RWPE2 (cell line): ENCODE data around the gene MZT2B.
"Not testable (repeated sequence)": the region's sequence is repeated elsewhere in the genome, so short reads cannot be mapped to it uniquely, and the experiment has no call there.

Experiments used
- ATAC-seq: fragments of 200-7000 bp; cut with Tn5 transposase; 3 replicates; pipeline ENCODE4 v1.9.1; 2021; ENCODE audit warnings: low read depth
- DNase-seq: peaks from one replicate; pipeline ENCODE4 v3.0.0-alpha.2; 2020; ENCODE audit warnings: low spot score
- H3K27ac ChIP-seq: fragments of 450-650 bp; 2 replicates; pipeline ENCODE4 v1.5.1; 2017; ENCODE audit warnings: mild to moderate bottlenecking; ENCODE audit not compliant: poor library complexity, severe bottlenecking
- H3K27me3 ChIP-seq: fragments of 250-450 bp; sonication (Bioruptor Pico); 2 replicates; pipeline ENCODE4 v1.5.1; 2021; ENCODE audit warnings: mild to moderate bottlenecking, moderate library complexity; ENCODE audit not compliant: insufficient read depth, poor library complexity, severe bottlenecking
- H3K36me3 ChIP-seq: fragments of 250-450 bp; sonication (Bioruptor Pico); 2 replicates; pipeline ENCODE4 v1.5.1; 2020; ENCODE audit warnings: low read depth, mild to moderate bottlenecking, moderate library complexity
- H3K4me1 ChIP-seq: fragments of 250-450 bp; sonication (Bioruptor Pico); 2 replicates; pipeline ENCODE4 v1.5.1; 2021; ENCODE audit warnings: mild to moderate bottlenecking, moderate library complexity; ENCODE audit not compliant: insufficient read depth, poor library complexity, severe bottlenecking
- H3K4me3 ChIP-seq: fragments of 250-450 bp; sonication (Bioruptor Pico); 2 replicates; pipeline ENCODE4 v1.5.1; 2021; ENCODE audit warnings: mild to moderate bottlenecking, moderate library complexity; ENCODE audit not compliant: severe bottlenecking
- H3K9me3 ChIP-seq: fragments of 250-450 bp; sonication (Bioruptor Pico); 2 replicates; pipeline ENCODE4 v1.5.1; 2021; ENCODE audit warnings: mild to moderate bottlenecking, moderate library complexity; ENCODE audit not compliant: severe bottlenecking
- CTCF ChIP-seq: fragments of 450-650 bp; IDR thresholded peaks from one replicate; pipeline ENCODE4 v1.5.1; 2017; ENCODE audit warnings: mild to moderate bottlenecking, moderate library complexity; ENCODE audit not compliant: poor library complexity, severe bottlenecking

MZT2B gene

GRCh38 chr2:130152816-130153595 is 29.1 kb upstream of the MZT2B start:
- Histone ChIP-seq H3K27me3 (no peaks in the 10 kb centered on the region), H3K27ac (no peak overlapping the region), H3K9me3 (no peaks in the 10 kb centered on the region), H3K36me3 (no peaks in the 10 kb centered on the region), H3K4me3 (no peak overlapping the region), H3K4me1 (no peaks in the 10 kb centered on the region)
- ATAC-seq = no peak
- peak; percentile 34 for DNase-seq
- no peak for TF ChIP-seq CTCF

GRCh38 chr2:130153721-130154422 is 28.2 kb upstream of the MZT2B start:
- H3K4me1 ChIP-seq, H3K36me3 ChIP-seq, H3K4me3 ChIP-seq, H3K9me3 ChIP-seq, H3K27me3 ChIP-seq, ATAC-seq, H3K27ac ChIP-seq: not testable (repeated sequence)
- DNase-seq = peak; percentile 18

- H3K36me3 ChIP-seq, H3K9me3 ChIP-seq, ATAC-seq, H3K4me1 ChIP-seq, H3K27ac ChIP-seq, DNase-seq, H3K27me3 ChIP-seq, H3K4me3 ChIP-seq: not testable (repeated sequence)
Measured at GRCh38 chr2:130154423-130154770, 27.7 kb upstream of the MZT2B start.

GRCh38 chr2:130154773-130155765 is 27.0 kb upstream of the MZT2B start:
- no peak overlapping the region for H3K27ac ChIP-seq
- DNase-seq = no peak
- no peak for ATAC-seq
- no peaks in the 10 kb centered on the region for H3K36me3 ChIP-seq
- no peak for TF ChIP-seq CTCF
- no peaks in the 10 kb centered on the region for H3K4me1 ChIP-seq
- H3K9me3 ChIP-seq = no peaks in the 10 kb centered on the region
- H3K4me3 ChIP-seq = no peak overlapping the region
- H3K27me3 ChIP-seq = no peaks in the 10 kb centered on the region

GRCh38 chr2:130155956-130156623 is 26.0 kb upstream of the MZT2B start:
- DNase-seq, H3K27ac ChIP-seq, H3K4me1 ChIP-seq, H3K36me3 ChIP-seq, H3K27me3 ChIP-seq, H3K9me3 ChIP-seq, H3K4me3 ChIP-seq: not testable (repeated sequence)
- TF ChIP-seq CTCF = peak; percentile 34
- ATAC-seq = peak; percentile 30; the same call in 2 of the 3 replicates
